ENCODE results near the gene IGSF3. TPM values are rescaled to one million over a fixed set of nuclear protein-coding genes. Genes with fewer than 3 reads are reported as not detected.
"Not testable (repeated sequence)": the region's sequence is repeated elsewhere in the genome, so short reads cannot be mapped to it uniquely, and the experiment has no call there.

The IGSF3 gene
- total RNA-seq, 4 donors from 2014 or later = 15.7 to 63.2 (median 49.2) TPM

GRCh38 chr1:116661633-116662032, 5.9 kb downstream of the IGSF3 start:
- no peaks in the 10 kb centered on the region for H3K27me3 ChIP-seq
- H3K4me3 ChIP-seq = no peak overlapping the region
- DNase-seq = no peak
- no peaks in the 10 kb centered on the region for H3K36me3 ChIP-seq
- no peak overlapping the region for H3K27ac ChIP-seq
- TF ChIP-seq CTCF (IDR thresholded peaks at IDR 0.05) (no peak), POLR2A (IDR thresholded peaks at IDR 0.05) (no peak)
- H3K9me3 ChIP-seq = no peaks in the 10 kb centered on the region
- peaks cover 0 to 26% (median 3%) of the 10 kb centered on the region in 4 donors for H3K4me1 ChIP-seq

GRCh38 chr1:116658645-116659044, 8.9 kb downstream of the IGSF3 start:
- not testable (repeated sequence) for H3K27ac ChIP-seq, DNase-seq, H3K9me3 ChIP-seq, H3K4me1 ChIP-seq, H3K27me3 ChIP-seq, H3K36me3 ChIP-seq, H3K4me3 ChIP-seq

- DNase-seq, H3K27me3 ChIP-seq: not testable (repeated sequence)
Measured at GRCh38 chr1:116657836-116658235, 9.7 kb downstream of the IGSF3 start.

GRCh38 chr1:116654351-116654750, 13.2 kb downstream of the IGSF3 start:
- Histone ChIP-seq H3K27me3 (no peaks in the 10 kb centered on the region), H3K9me3 (no peaks in the 10 kb centered on the region), H3K4me3 (no peak overlapping the region), H3K4me1 (no peaks in the 10 kb centered on the region), H3K36me3 (no peaks in the 10 kb centered on the region), H3K27ac (no peak overlapping the region)
- DNase-seq = no peak
- TF ChIP-seq CTCF (IDR thresholded peaks at IDR 0.05) (no peak), POLR2A (IDR thresholded peaks at IDR 0.05) (no peak)

More at GRCh38 chr1:116657836-116658235, 9.7 kb downstream of the IGSF3 start:
- not testable (repeated sequence) for H3K4me1 ChIP-seq, H3K36me3 ChIP-seq, H3K9me3 ChIP-seq, H3K27ac ChIP-seq, H3K4me3 ChIP-seq

GRCh38 chr1:116652598-116652997, 14.9 kb downstream of the IGSF3 start:
- H3K9me3 ChIP-seq, DNase-seq, H3K4me3 ChIP-seq, H3K27ac ChIP-seq, H3K36me3 ChIP-seq, H3K27me3 ChIP-seq: not testable (repeated sequence)
- peaks cover 0 to 11% (median 0%) of the 10 kb centered on the region in 4 donors for H3K4me1 ChIP-seq

- H3K4me1 ChIP-seq = peaks cover 0 to 28% (median 0%) of the 10 kb centered on the region in 4 donors
- H3K27me3 ChIP-seq, H3K27ac ChIP-seq, DNase-seq, H3K9me3 ChIP-seq, H3K4me3 ChIP-seq, H3K36me3 ChIP-seq: not testable (repeated sequence)
Measured at GRCh38 chr1:116650781-116651180, 16.8 kb downstream of the IGSF3 start.

- not testable (repeated sequence) for H3K4me3 ChIP-seq, DNase-seq, H3K36me3 ChIP-seq, H3K9me3 ChIP-seq, H3K27me3 ChIP-seq
- Histone ChIP-seq H3K4me1 (peaks cover 0 to 35% (median 0%) of the 10 kb centered on the region in 4 donors), H3K27ac (peak overlapping the region in 2 of 4 donors; percentile 74 to 81)
Measured at GRCh38 chr1:116649041-116649440, 18.5 kb downstream of the IGSF3 start.

- not testable (repeated sequence) for H3K36me3 ChIP-seq, H3K27me3 ChIP-seq, H3K9me3 ChIP-seq, H3K4me3 ChIP-seq
- DNase-seq = peak in 2 of 3 donors; percentile 55 to 81
- peaks cover 0 to 37% (median 0%) of the 10 kb centered on the region in 4 donors for H3K4me1 ChIP-seq
- peak overlapping the region in 3 of 4 donors; percentile 27 to 81 (median 74) for H3K27ac ChIP-seq
- TF ChIP-seq POLR2A (IDR thresholded peaks at IDR 0.05) = peak in 1 of 2 donors; percentile 13
Measured at GRCh38 chr1:116648325-116648724, 19.2 kb downstream of the IGSF3 start.

- DNase-seq = peak in 2 of 3 donors; percentile 74 to 86
- peak overlapping the region in 2 of 4 donors; percentile 74 to 81 for H3K27ac ChIP-seq
- TF ChIP-seq POLR2A (IDR thresholded peaks at IDR 0.05) = peak in 1 of 2 donors; percentile 19
- not testable (repeated sequence) for H3K36me3 ChIP-seq, H3K4me3 ChIP-seq, H3K27me3 ChIP-seq, H3K9me3 ChIP-seq
- H3K4me1 ChIP-seq = peaks cover 0 to 45% (median 0%) of the 10 kb centered on the region in 4 donors
Measured at GRCh38 chr1:116647186-116647585, 20.3 kb downstream of the IGSF3 start.

GRCh38 chr1:116646673-116647170, 20.8 kb downstream of the IGSF3 start:
- not testable (repeated sequence) for H3K9me3 ChIP-seq, H3K4me3 ChIP-seq, H3K36me3 ChIP-seq, H3K27me3 ChIP-seq
- peak in 2 of 3 donors; percentile 52 to 55 for DNase-seq
- Histone ChIP-seq H3K27ac (peak overlapping the region in 2 of 4 donors; percentile 74 to 81), H3K4me1 (peaks cover 0 to 50% (median 0%) of the 10 kb centered on the region in 4 donors)

- Histone ChIP-seq H3K27ac (peak overlapping the region in 2 of 4 donors; percentile 74 to 81), H3K4me1 (peaks cover 0 to 54% (median 0%) of the 10 kb centered on the region in 4 donors)
- not testable (repeated sequence) for H3K27me3 ChIP-seq, DNase-seq, H3K9me3 ChIP-seq, H3K4me3 ChIP-seq, H3K36me3 ChIP-seq
Measured at GRCh38 chr1:116645802-116646672, 21.5 kb downstream of the IGSF3 start.

- DNase-seq, H3K27ac ChIP-seq, H3K36me3 ChIP-seq, H3K27me3 ChIP-seq, H3K4me3 ChIP-seq, H3K9me3 ChIP-seq: not testable (repeated sequence)
- H3K4me1 ChIP-seq = peaks cover 0 to 54% (median 0%) of the 10 kb centered on the region in 4 donors
Measured at GRCh38 chr1:116644993-116645392, 22.5 kb downstream of the IGSF3 start.

Measured in Peyer's patch (tissue), 4 donors.